HG03139 (cell line): ENCODE results near the gene LRRFIP2.
"Not testable (repeated sequence)": the region's sequence is repeated elsewhere in the genome, so short reads cannot be mapped to it uniquely, and the experiment has no call there.

ENCODE experiments used
- ATAC-seq: cut with Tn5 transposase; IDR thresholded peaks from one replicate; pipeline ENCODE4 v1.9.1; 2021; ENCODE audit not compliant: unreplicated experiment

LRRFIP2 gene, protein sequence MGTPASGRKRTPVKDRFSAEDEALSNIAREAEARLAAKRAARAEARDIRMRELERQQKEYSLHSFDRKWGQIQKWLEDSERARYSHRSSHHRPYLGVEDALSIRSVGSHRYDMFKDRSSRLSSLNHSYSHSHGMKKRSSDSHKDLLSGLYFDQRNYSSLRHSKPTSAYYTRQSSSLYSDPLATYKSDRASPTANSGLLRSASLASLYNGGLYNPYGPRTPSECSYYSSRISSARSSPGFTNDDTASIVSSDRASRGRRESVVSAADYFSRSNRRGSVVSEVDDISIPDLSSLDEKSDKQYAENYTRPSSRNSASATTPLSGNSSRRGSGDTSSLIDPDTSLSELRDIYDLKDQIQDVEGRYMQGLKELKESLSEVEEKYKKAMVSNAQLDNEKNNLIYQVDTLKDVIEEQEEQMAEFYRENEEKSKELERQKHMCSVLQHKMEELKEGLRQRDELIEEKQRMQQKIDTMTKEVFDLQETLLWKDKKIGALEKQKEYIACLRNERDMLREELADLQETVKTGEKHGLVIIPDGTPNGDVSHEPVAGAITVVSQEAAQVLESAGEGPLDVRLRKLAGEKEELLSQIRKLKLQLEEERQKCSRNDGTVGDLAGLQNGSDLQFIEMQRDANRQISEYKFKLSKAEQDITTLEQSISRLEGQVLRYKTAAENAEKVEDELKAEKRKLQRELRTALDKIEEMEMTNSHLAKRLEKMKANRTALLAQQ

DNA sequence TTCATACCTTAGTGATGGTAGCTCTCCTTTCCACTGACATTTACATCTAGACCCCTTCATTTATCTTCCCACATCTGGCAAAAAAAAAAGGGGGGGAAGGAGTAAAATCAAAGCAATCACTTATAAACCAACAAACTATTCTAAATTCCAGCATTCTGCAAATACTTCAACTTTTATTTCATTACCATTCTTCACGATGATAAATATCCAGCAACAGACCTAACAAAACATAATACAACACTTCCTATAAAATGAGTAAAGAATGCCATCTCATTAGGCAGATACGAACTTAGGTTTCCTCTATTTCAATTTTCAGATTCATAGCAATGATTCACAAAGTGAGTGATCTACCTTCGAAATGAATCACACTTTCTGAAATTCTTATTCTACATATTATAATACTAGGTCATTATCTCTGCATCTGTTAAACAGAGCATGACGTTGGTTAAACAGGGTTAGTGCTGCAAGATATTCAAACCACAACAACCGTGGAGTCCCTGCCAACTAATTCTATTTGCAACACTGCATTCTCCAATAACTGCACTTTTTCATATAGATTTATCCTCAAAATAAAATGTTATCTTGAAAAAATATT, at the start of gene LRRFIP2:
LRRFIP2 (minus strand) TSS at position 51 of the 595 bp plus-strand sequence. CDS start 25,599 bp downstream, outside the sequence.
- ATAC-seq: no peak

DNA sequence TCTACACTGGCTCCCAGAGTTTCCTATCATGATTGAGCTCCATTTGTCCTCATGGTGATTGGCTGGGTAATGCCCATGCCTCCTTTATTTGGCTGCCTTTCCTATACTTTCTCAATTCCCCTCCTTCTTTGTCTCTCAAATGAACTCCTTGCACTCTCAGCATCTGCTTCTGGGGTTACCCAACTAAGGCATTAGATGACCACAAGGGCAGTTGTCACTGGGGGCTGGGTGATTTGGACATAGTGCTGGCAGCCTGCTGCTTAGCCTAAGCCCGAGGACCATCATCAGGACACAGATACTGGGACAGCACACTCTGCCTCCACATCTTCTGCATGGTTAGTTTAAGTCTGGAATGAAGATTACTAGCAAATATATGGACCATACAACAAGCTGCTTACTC, 49.2 kb upstream of the LRRFIP2 start:
- no peak for ATAC-seq

DNA sequence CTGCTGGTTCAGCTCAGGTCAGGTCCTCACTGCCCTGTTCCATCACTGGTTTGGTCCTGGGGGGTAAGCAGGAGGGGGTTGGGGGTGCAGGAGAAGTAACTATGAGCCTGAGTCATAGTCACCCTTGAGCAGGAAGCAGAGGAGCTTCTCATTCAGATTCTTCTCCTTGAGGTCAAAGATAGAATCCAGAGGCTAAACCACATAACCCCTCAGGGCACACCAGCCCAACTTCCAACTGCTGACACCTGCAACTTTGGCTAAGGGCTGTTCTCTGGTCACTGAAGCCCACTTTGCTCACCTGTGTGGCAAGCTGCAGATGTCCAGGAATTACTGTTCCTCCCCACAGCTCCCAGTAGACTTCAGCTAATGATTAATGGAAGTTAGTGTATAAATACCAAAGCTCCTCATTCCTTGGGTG, 48.8 kb upstream of the LRRFIP2 start:
- ATAC-seq: no peak

DNA sequence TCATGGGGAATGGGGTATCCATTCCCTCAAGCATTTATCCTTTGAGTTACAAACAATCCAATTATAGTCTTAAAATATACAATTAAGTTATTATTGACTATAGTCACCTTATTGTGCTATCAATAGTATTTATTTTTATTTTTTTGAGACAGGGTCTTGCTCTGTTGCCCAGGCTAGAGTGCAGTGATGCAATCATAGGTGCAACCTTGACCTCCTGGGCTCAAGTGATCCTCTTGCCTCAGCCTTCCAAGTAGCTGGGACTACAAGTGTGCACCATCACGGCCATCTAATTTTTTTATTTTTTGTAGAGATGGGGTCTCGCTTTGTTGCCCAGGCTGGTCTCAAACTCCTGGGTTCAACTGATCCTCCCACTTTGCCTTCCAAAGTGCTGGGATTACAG, 48.2 kb upstream of the LRRFIP2 start:
- not testable (repeated sequence) for ATAC-seq

DNA sequence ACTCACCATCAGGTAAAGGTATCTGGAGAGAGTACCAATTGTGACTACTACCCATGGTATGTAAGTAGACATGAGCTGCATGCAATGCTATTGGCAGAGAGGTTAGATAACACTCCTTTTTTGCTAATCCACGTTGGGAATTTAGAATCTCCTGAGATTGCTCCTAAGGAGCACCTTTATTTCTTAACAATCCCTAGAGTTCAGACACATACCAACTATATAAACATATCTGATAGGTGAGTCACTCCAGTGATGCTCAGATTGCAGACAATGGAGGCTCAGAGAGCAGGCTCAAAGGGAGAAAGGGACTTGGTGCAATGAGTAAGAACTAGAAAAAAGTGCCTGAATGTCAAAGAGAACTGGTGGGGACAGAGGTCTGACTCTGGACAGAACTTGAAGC, 47.0 kb upstream of the LRRFIP2 start:
- no peak for ATAC-seq

DNA sequence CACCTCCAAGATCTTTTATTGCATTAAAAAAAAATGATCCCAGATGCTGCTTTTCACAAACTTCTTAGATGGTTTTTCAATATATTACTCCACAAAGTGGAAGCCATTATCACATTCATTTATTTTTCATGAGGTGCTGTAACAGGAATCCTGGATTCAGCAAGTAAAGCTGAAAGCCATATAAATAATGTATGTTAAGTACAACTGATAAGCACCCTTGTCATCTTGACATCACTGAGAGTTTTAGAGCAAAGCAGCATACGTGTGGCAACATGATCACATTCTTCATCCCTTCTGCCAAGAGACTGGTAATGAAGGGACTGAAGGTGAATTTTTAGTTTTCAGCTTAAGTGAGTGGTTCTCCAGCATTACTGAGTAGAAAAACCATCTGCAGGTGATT, 44.9 kb upstream of the LRRFIP2 start:
- ATAC-seq: no peak

DNA sequence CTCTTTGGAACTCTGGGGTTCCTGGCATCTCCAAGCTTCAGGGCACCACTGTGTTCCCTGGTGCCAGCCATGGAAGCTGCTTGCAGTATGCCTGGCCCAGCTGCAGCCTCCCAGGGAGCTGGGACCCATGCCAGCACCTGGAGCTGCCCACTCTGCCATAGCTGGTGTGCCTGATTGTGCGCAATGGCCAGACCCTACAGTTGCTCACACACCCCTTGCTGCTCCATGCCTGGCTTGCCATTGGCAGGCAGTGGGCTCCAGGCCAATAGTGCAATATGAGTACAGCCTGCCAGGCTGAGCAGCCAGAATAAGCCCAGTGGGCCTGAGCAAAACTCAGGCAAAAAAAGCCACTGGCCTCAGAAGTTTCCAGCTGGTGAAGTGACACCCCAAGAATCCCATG, 43.8 kb upstream of the LRRFIP2 start:
- no peak for ATAC-seq

DNA sequence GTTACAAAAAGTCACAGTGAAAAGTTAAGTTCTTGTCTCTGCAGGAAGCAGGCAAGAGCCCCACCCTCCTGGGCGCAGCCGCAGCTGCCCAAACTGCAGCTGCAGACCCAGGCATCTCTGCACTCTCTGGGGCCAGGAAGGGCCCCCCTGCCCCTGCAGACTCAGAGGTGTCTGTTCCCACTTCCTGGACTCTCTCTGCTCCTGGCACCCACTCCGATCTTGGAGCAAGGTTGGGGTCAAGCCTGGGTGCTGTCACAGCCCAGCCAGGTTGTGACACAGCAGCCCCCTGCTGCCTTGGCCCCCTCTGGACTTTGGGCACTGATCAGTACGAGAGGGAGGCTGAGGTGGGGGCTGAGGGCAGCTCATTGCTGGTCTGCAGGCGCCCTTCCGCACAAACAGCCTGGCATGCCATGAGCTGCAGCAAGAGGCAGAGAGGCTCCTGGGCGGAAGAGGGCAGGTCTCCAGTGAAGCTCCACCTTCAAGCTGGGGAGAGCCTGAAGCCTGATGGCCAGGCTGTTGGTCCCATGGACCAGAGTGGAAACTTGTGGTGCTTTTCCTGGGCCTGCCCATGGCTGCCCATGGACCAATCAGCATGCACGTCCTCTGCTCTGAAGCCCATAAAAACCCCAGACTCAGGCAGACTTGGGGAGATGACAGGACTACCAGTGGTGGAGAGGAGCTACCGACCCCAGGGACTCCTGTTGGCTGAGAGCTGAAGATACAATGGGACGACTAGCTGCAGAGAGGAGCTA, 42.9 kb upstream of the LRRFIP2 start:
- no peak for ATAC-seq

DNA sequence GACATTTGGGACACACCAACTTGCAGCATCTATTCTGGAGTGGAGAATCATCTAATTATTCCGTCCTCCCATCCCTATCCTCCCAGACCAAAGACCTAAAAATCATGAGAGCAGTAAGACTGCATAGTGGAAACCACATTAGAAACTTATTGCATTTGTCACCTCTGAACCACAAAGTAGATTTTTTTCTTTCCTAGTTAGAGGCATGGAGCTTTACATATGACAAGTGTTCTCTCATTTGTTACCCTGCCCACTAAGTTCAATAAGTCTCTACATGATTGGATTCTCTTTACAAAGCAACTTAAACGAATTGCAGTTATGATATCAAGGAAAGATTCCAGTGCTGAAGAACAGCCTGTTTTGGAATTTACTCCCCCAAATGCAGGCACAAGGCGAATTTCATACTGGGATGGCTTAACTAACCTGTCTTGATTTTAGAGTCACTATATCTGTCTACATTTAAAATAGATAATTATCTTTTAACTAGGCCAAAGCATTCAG, 42.3 kb upstream of the LRRFIP2 start:
- no peak for ATAC-seq

DNA sequence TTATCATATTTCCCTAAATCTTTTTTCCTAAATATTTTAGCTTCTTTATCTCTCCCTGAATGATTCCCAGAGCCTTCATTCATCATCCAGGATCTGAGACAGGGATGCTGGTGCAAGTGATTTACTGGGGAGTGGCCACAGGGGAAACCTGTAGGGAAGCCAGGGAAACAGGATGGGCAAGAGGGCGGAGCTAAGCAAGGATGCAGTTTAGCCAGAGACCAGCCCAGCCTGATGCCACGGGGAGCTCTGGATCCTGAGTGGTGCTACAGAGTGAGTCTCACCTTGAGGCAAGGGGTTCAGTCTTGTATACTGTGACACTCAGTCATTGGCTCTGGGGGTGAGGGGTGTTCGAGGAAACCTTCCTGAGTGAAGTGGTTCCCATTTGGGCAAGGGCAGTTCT, 39.7 kb upstream of the LRRFIP2 start:
- ATAC-seq: no peak

DNA sequence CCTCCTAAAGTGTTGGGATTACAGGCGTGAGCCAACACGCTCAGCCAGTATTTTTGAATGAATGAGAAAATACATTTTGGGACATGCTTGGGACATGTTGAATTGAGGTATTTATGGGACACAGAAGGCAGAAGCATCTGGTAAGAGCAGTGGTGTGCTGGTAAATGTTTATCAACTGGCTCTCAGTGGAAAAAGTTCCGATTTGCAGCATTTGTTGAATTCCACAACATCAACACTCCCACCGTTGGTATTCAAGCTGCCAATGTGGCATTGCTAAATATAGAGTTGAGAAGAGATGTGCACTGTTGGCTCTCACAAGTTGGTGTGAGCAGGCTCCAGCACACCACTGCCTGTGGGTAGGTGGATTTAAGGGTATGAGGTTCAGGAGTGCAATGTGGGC, 35.8 kb upstream of the LRRFIP2 start:
- ATAC-seq: no peak

DNA sequence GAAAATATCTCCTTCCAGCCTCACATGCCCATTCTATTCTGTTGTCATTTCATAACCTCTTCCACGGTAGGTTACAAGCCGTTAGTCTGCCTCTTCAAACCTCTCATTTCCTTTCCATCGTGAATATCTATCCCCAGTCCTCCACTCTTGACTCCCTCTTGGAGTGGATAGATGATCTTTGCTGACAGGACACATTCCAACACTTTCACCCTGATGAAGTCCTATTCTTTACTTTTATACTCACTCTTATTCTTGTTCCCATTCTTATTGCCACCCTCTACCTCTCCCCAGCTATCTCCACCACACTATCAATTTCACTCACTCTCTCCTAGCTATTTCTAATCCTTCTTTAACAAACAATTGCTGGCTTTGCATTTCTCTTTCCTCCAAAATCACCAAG, 34.2 kb upstream of the LRRFIP2 start:
- ATAC-seq: not testable (repeated sequence)

DNA sequence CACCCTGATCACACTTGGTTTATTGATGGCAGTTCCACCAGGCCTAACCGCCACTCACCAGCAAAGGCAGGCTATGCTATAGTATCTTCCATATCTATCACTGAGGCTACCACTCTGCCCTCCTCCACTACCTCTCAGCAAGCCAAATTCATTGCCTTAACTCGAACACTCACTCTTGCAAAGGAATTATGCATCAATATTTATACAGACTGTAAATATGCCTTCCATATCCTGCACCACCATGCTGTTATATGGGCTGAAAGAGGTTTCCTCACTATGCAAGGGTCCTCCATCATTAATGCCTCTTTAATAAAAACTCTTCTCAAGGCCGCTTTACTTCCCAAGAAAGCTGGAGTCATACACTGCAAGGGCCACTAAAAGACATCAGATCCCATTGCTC, 33.6 kb upstream of the LRRFIP2 start:
- not testable (repeated sequence) for ATAC-seq

DNA sequence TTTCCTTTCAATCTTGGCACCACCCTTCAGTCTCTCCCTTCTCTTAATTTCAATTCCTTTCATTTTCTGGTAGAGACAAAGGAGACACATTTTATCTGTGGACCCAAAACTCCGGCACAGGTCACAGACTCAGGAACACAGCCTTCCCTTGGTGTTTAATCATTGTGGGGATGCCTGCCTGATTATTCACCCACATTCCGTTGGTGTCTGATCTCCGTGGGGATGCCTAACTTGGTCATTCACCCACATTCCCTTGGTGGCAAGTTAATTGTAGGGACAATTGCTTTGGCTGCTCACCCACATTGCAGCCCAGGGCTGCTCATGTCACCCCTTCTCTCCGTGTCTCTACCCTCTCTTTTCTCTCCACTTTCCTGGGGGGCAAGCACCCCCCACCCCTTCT, 31.7 kb upstream of the LRRFIP2 start:
- ATAC-seq: not testable (repeated sequence)

DNA sequence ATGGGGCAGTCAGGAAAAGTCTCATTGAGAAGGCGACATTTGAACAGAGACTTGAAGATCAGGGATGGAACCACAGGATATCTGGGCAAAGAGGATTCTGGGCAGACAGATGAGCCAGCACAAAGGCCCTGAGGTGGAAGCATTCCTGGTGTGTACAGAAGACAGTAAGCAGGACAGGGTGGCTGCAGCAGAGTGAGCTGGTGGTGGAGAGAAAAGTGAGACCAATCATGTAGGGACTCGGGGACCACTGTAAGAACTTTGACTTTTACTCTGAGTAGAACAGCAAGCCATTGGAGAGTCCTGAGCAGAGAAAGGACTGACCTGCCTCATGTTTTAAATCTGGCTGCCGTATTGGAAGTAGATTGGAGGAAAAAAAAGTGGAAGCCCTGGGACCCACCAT, 29.9 kb upstream of the LRRFIP2 start:
- ATAC-seq: no peak

DNA sequence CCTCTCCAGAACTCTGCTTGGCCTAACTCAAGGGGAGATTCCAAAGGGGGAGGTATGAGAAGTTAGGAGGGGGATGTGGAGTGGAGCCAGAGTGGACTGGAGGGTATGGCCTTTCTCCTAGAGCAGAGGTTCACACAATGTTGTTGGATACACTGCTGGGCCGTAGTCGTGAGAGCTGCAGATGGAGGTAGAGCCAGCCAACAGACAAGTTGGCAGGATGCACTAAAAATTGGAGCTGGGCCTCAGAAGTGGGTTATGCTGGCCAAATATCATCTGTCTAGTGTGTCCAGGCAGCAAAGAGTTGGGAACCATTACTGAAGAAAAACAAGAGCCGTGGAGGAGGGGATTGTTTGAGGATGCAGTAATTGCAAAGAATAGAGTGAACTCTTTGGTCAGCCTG, 27.7 kb upstream of the LRRFIP2 start:
- no peak for ATAC-seq

DNA sequence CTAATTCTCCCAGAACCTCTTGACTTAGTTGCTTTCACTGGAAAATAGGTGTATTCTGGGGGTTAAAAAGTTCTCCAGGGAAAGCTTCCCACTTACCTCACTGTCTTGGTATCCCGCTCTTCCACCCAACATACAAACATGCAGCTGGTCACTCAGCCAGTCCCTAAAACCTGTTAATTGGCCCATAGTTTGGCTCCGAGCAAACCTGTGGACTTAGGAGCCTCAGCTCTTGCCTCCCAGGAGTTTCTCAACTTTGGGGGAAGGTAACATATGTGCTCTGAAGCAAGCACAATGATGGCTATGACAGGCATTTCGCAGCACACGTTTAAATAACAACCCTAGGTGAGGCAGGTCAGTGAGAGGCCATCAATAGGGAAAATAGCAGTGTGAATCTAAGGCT, 25.8 kb upstream of the LRRFIP2 start:
- ATAC-seq: no peak

DNA sequence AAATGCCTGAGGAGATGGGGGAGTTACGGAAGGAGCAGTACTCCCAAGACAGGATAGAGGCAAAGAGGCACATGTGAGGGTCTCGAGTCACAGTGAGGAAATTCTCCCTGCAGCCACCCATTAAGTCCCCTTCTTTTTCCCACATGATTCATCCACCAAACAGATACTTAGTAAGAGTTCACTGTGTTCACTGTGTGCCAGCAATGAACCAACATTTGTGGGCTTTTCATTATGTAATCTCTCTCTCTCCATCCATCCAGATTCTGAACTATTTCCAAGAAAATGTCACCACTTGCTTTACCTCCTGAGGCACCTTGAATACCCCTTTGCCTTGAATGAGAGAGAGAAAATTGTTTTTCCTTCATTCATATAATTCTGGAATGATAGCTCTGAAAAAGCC, 24.6 kb upstream of the LRRFIP2 start:
- ATAC-seq: no peak

DNA sequence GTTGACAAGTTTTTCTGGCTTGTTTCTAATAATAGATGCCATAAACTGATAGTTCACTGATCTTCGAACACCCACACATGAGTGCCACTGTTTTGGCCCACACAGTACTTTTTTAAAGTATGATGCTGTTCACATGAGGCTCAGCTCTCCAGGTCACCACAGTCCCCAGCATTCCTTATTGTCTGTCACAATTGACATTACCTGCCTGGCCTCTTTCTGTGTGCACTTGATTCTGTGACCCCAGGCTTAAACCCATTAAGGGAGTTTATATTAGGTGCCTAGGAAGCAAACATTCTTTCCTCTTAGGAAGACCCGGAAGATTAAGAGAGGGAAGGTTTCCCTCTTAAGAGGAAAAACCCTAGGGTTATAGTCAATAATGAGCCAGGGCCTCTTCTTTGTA, 24.2 kb upstream of the LRRFIP2 start:
- ATAC-seq: no peak

DNA sequence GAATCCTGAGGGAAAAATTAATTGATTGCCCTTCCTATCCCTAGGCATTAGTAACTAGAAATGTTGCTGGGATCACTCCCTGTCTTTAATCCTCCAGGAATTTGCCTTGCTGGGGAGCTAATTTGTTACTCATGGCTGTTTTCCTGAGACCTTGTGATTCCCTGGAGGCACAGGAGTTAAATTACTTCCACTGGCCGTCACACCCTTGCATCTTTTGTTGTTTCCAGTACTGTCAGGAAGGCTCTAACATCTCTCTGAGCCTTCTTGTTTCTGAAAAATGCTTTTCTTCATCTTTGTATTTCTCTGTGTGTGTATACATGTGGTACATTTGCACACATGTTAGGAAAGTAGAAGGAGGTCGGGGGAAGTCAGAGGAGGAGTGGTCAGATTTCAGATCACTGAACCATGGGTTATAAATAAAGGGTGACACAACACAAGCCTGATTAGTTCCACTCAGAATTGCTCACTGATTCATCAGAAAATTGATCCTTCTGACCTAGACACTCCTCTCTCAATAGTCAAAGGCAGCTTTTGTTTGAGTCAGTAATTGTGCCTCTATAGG, 23.5 kb upstream of the LRRFIP2 start:
- ATAC-seq: no peak

DNA sequence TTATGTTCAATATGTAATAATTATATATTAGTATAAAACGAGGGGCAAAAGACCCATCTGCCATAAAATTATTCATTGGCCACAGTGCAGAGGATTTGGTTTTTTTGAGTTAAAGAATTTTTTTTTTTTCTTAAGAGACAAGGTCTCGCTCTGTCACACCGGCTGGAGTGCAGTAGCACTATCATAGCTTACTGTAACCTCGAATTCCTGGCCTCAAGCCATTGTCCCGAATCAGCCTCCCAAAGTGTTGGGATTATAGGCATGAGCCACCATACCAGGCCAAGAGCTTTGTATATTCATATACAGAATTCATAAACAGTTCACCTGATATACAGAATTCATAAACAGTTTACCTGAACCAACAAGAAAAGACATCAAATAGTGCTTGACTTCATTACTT, 20.2 kb upstream of the LRRFIP2 start:
- no peak for ATAC-seq
